ENCODE measurements around the gene SLC25A21.

SLC25A21 gene

GRCh38 chr14:36955376-36955775 is 217.0 kb downstream of the SLC25A21 start:
- TF ChIP-seq EZH2phosphoT487 (IDR thresholded peaks at IDR 0.05; ENCODE audit: borderline replicate concordance, low read length) (no peak), CTCF (IDR thresholded peaks at IDR 0.05; ENCODE audit: low read depth, low read length, poor library complexity, severe bottlenecking) (no peak)

GRCh38 chr14:36952689-36953088 is 219.7 kb downstream of the SLC25A21 start:
- Histone ChIP-seq H3F3A (ENCODE audit: control insufficient read depth, insufficient read depth) (no peaks in the 10 kb centered on the region), H3K79me2 (ENCODE audit: control insufficient read depth, low read length) (no peaks in the 10 kb centered on the region)

More at GRCh38 chr14:36955376-36955775, 217.0 kb downstream of the SLC25A21 start:
- Histone ChIP-seq H3K4me1 (ENCODE audit: control insufficient read depth, low read length) (no peaks in the 10 kb centered on the region), H3K9me2 (replicated peaks; ENCODE audit: control insufficient read depth, low read length) (no peaks in the 10 kb centered on the region), H3K4me3 (ENCODE audit: low read length) (no peak overlapping the region), H3K27me3 (ENCODE audit: control insufficient read depth, low read length) (no peaks in the 10 kb centered on the region), H3K4me2 (ENCODE audit: low read length) (no peak overlapping the region), H3K79me2 (ENCODE audit: control insufficient read depth, low read length) (no peaks in the 10 kb centered on the region), H3K27ac (ENCODE audit: low read depth, low read length) (no peak overlapping the region), H3K36me3 (ENCODE audit: control insufficient read depth, low read length) (no peaks in the 10 kb centered on the region), H3K9me3 (ENCODE audit: control insufficient read depth, insufficient read depth, low read length) (no peaks in the 10 kb centered on the region), H4K20me1 (ENCODE audit: control insufficient read depth, insufficient read depth, low read depth, low read length) (no peaks in the 10 kb centered on the region), H3F3A (ENCODE audit: control insufficient read depth, insufficient read depth) (no peaks in the 10 kb centered on the region)

GRCh38 chr14:36951380-36951911 is 221.0 kb downstream of the SLC25A21 start:
- Histone ChIP-seq H3K79me2 (ENCODE audit: control insufficient read depth, low read length) (no peaks in the 10 kb centered on the region), H3K27ac (ENCODE audit: low read depth, low read length) (no peak overlapping the region), H3F3A (ENCODE audit: control insufficient read depth, insufficient read depth) (no peaks in the 10 kb centered on the region), H3K27me3 (ENCODE audit: control insufficient read depth, low read length) (no peaks in the 10 kb centered on the region), H3K9me2 (replicated peaks; ENCODE audit: control insufficient read depth, low read length) (no peaks in the 10 kb centered on the region), H3K4me3 (ENCODE audit: low read length) (no peak overlapping the region), H3K4me2 (ENCODE audit: low read length) (no peak overlapping the region), H3K4me1 (ENCODE audit: control insufficient read depth, low read length) (no peaks in the 10 kb centered on the region), H3K36me3 (ENCODE audit: control insufficient read depth, low read length) (no peaks in the 10 kb centered on the region), H3K9me3 (ENCODE audit: control insufficient read depth, insufficient read depth, low read length) (no peaks in the 10 kb centered on the region), H4K20me1 (ENCODE audit: control insufficient read depth, insufficient read depth, low read depth, low read length) (no peaks in the 10 kb centered on the region)
- no peak for TF ChIP-seq EZH2phosphoT487 (IDR thresholded peaks at IDR 0.05; ENCODE audit: borderline replicate concordance, low read length)
- no peak for TF ChIP-seq CTCF (IDR thresholded peaks at IDR 0.05; ENCODE audit: low read depth, low read length, poor library complexity, severe bottlenecking)

More at GRCh38 chr14:36952689-36953088, 219.7 kb downstream of the SLC25A21 start:
- H3K27ac ChIP-seq (ENCODE audit: low read depth, low read length): no peak overlapping the region
- H4K20me1 ChIP-seq (ENCODE audit: control insufficient read depth, insufficient read depth, low read depth, low read length): no peaks in the 10 kb centered on the region
- H3K9me3 ChIP-seq (ENCODE audit: control insufficient read depth, insufficient read depth, low read length): no peaks in the 10 kb centered on the region
- no peaks in the 10 kb centered on the region for H3K4me1 ChIP-seq (ENCODE audit: control insufficient read depth, low read length)
- TF ChIP-seq CTCF (IDR thresholded peaks at IDR 0.05; ENCODE audit: low read depth, low read length, poor library complexity, severe bottlenecking) (no peak), EZH2phosphoT487 (IDR thresholded peaks at IDR 0.05; ENCODE audit: borderline replicate concordance, low read length) (no peak)
- H3K36me3 ChIP-seq (ENCODE audit: control insufficient read depth, low read length): no peaks in the 10 kb centered on the region
- H3K4me2 ChIP-seq (ENCODE audit: low read length): no peak overlapping the region
- H3K9me2 ChIP-seq (replicated peaks; ENCODE audit: control insufficient read depth, low read length): no peaks in the 10 kb centered on the region
- H3K27me3 ChIP-seq (ENCODE audit: control insufficient read depth, low read length): no peaks in the 10 kb centered on the region
- no peak overlapping the region for H3K4me3 ChIP-seq (ENCODE audit: low read length)

Measured in DOHH2 (cell line).